Trophoblast cell (in vitro differentiated cells and primary cell): ENCODE measurements around the gene TMEM114.

ENCODE experiments used
- DNase-seq, 2 donors: peaks; one replicate each; pipeline ENCODE4 v3.0.0-alpha.2; 2016
- H2AFZ ChIP-seq: 2 replicates; pipeline ENCODE4 v1.6.1; 2013; ENCODE audit warnings: low read length, moderate library complexity, mild to moderate bottlenecking; ENCODE audit not compliant: insufficient read depth, poor library complexity
- H2AK5ac ChIP-seq: 2 replicates; pipeline ENCODE4 v1.6.1; 2013; ENCODE audit warnings: mild to moderate bottlenecking, low read length
- H2BK120ac ChIP-seq: 2 replicates; pipeline ENCODE4 v1.6.1; 2013; ENCODE audit warnings: low read length, mild to moderate bottlenecking, moderate library complexity; ENCODE audit not compliant: insufficient read depth, poor library complexity
- H2BK12ac ChIP-seq: 2 replicates; pipeline ENCODE4 v1.6.1; 2013; ENCODE audit warnings: mild to moderate bottlenecking, low read length, moderate library complexity
- H2BK5ac ChIP-seq: 2 replicates; pipeline ENCODE4 v1.6.1; 2013; ENCODE audit warnings: low read length, low read depth, moderate library complexity, mild to moderate bottlenecking; ENCODE audit not compliant: poor library complexity
- H3K14ac ChIP-seq: 2 replicates; pipeline ENCODE4 v1.6.1; 2013; ENCODE audit warnings: mild to moderate bottlenecking, low read length
- H3K18ac ChIP-seq: 2 replicates; pipeline ENCODE4 v1.6.1; 2013; ENCODE audit warnings: mild to moderate bottlenecking, low read length
- H3K23ac ChIP-seq: 2 replicates; pipeline ENCODE4 v1.6.1; 2013; ENCODE audit warnings: low read length
- H3K27ac ChIP-seq: 2 replicates; pipeline ENCODE4 v1.5.1; 2013; ENCODE audit warnings: low read depth, mild to moderate bottlenecking, inconsistent platforms, low read length, moderate library complexity
- H3K27me3 ChIP-seq: 2 replicates; pipeline ENCODE4 v1.6.1; 2013; ENCODE audit warnings: inconsistent platforms, mild to moderate bottlenecking, low read length, moderate library complexity; ENCODE audit not compliant: insufficient read depth
- H3K36me3 ChIP-seq, 2 experiments: 1 replicate in 1 of 2; 2 replicates in 1 of 2; pipeline ENCODE4 v1.6.1; 2013; ENCODE audit warnings: low read length in 2 of 2, mild to moderate bottlenecking in 2 of 2, moderate library complexity in 1 of 2; ENCODE audit not compliant: insufficient read depth in 2 of 2, control insufficient read depth in 1 of 2
- H3K4ac ChIP-seq: 2 replicates; pipeline ENCODE4 v1.6.1; 2013; ENCODE audit warnings: low read depth, mild to moderate bottlenecking, low read length, moderate library complexity
- H3K4me1 ChIP-seq, 2 experiments: 1 replicate in 1 of 2; 2 replicates in 1 of 2; pipeline ENCODE4 v1.6.1; 2013; ENCODE audit warnings: low read length in 2 of 2, mild to moderate bottlenecking in 2 of 2, moderate library complexity in 1 of 2; ENCODE audit not compliant: insufficient read depth in 2 of 2, control insufficient read depth in 1 of 2
- H3K4me2 ChIP-seq: 2 replicates; pipeline ENCODE4 v1.6.1; 2013; ENCODE audit warnings: inconsistent platforms, mild to moderate bottlenecking, low read length, moderate library complexity
- H3K4me3 ChIP-seq: 2 replicates; pipeline ENCODE4 v1.5.1; 2013; ENCODE audit warnings: mild to moderate bottlenecking, low read depth, low read length, inconsistent platforms
- H3K79me1 ChIP-seq: one replicate; pipeline ENCODE4 v1.6.1; 2013; ENCODE audit warnings: low read length
- H3K79me2 ChIP-seq: 2 replicates; pipeline ENCODE4 v1.6.1; 2013; ENCODE audit warnings: low read length, mild to moderate bottlenecking; ENCODE audit not compliant: control insufficient read depth, insufficient read depth, poor library complexity
- H3K9ac ChIP-seq: 2 replicates; pipeline ENCODE4 v1.6.1; 2013; ENCODE audit warnings: mild to moderate bottlenecking, low read length
- H3K9me3 ChIP-seq: 2 replicates; pipeline ENCODE4 v1.6.1; 2013; ENCODE audit warnings: low read depth, mild to moderate bottlenecking, control low read depth, inconsistent platforms, low read length; ENCODE audit not compliant: insufficient read depth
- H4K12ac ChIP-seq: 2 replicates; pipeline ENCODE4 v1.6.1; 2013; ENCODE audit warnings: low read depth, mild to moderate bottlenecking, low read length, moderate library complexity
- H4K8ac ChIP-seq: 2 replicates; pipeline ENCODE4 v1.6.1; 2013; ENCODE audit warnings: low read depth, mild to moderate bottlenecking, low read length, moderate library complexity
- H4K91ac ChIP-seq: one replicate; pipeline ENCODE4 v1.6.1; 2013; ENCODE audit warnings: low read depth, mild to moderate bottlenecking, low read length, moderate library complexity
- WGBS: extraction: QIAGEN DNeasy Blood & Tissue Kit; methylation state at CpG from one replicate; pipeline ENCODE4 v1.1.7; 2013; ENCODE audit warnings: missing lambda C conversion rate; ENCODE audit not compliant: insufficient read length, insufficient coverage; ENCODE audit errors: extremely low coverage; 5-methylcytosine and 5-hydroxymethylcytosine counted together

Gene TMEM114

DNA sequence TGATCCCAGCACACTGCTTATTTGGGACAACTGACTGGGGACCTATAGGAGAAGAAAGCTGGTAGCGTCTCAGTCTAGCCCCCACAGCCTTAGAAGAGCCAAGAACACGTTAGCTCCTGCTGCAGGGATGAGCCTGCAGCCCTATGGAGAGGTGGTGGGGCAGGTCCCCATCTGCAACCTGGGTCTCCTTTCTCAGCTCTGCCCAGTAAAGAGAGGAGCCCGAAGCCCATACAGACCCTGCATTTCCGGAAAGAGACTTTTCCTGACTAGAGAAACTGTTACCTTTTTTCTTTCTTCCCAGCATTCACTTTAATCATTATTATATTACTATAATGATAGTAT lies 32.0 kb upstream of the TMEM114 start:
- Histone ChIP-seq H3K9me3 (no peaks in the 10 kb centered on the region), H3K14ac (peak overlapping the region; percentile 96), H4K91ac (no peak overlapping the region), H2BK5ac (no peak overlapping the region), H3K4me1 (peaks cover 0 to 3% of the 10 kb centered on the region in 2 experiments), H3K27me3 (no peaks in the 10 kb centered on the region), H2BK12ac (no peak overlapping the region), H3K9ac (peak overlapping the region; percentile 95), H3K36me3 (peaks cover 17 to 21% of the 10 kb centered on the region in 2 experiments), H4K8ac (peak overlapping the region; percentile 99), H3K23ac (peak overlapping the region; percentile 62), H3K79me2 (peaks cover 8% of the 10 kb centered on the region), H3K4ac (peak overlapping the region; percentile 80), H4K12ac (peak overlapping the region; percentile 93), H3K18ac (peak overlapping the region; percentile 4), H3K4me3 (peak overlapping the region; percentile 77), H3K79me1 (peaks cover 6% of the 10 kb centered on the region), H2AK5ac (no peak overlapping the region), H2AFZ (no peak overlapping the region), H2BK120ac (no peak overlapping the region), H3K4me2 (peak overlapping the region; percentile 100), H3K27ac (no peak overlapping the region)
- DNase-seq = no peak
- no CpG with 5 or more reads among the region's 4 CpGs for WGBS

DNA sequence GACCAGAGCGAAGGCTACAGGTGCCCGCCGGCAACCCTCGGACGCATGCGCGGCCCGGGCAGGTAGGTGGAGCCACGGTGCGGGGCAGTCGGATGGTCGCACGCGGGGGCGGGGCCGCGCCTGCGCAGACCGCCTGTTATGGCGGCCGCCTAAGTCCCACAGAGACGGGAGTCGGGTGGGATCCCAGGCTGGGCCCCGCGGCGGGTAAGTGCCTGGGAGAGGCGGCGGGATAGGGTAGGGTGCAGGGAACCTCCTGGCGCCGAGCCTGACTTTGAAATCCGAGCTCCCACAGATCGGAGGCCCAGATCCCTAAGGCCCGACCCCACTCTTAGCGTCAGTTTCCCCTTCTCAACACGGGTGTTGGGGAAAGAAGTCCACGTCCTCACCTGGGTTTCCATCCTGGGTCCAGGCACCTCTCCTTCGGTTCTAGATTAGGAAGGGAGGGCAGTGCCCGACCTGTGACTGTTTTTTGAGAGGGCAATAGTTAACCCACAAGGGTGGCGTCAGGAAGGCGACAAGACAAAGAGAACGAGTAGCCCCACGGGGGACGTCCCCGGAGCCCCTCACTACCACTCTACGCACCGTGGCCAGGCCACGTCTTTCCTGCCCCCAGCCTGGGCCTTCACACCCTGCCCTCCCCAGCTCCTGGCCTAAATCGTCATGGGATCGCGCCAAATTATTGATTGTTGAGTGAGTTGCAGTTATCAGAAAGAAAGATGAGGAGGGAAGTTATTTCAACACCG lies 31.4 kb upstream of the TMEM114 start, which contains the start of gene METTL22:
METTL22 (plus strand) TSS at position 127 of the 743 bp plus-strand sequence. CDS start 3,968 bp downstream, outside the sequence.
- Histone ChIP-seq H3K79me1 (peaks cover 6% of the 10 kb centered on the region), H3K27ac (no peak within 1 kb of the TSS), H3K27me3 (no peaks in the 10 kb centered on the region), H2BK5ac (peak within 1 kb of the TSS; percentile 88), H2BK120ac (peak within 1 kb of the TSS; percentile 89), H2AK5ac (peak within 1 kb of the TSS; percentile 34), H3K36me3 (peaks cover 12 to 16% of the 10 kb centered on the region in 2 experiments), H4K12ac (peak within 1 kb of the TSS; percentile 93), H3K18ac (peak within 1 kb of the TSS; percentile 96), H3K79me2 (peaks cover 8% of the 10 kb centered on the region), H3K4me3 (peak within 1 kb of the TSS; percentile 77), H3K4me1 (peaks cover 0 to 3% of the 10 kb centered on the region in 2 experiments), H4K8ac (peak within 1 kb of the TSS; percentile 99), H3K23ac (peak within 1 kb of the TSS; percentile 62), H3K4me2 (peak within 1 kb of the TSS; percentile 100), H4K91ac (peak within 1 kb of the TSS; percentile 87), H2BK12ac (no peak within 1 kb of the TSS), H3K9ac (peak within 1 kb of the TSS; percentile 95), H3K4ac (peak within 1 kb of the TSS; percentile 80), H3K14ac (peak within 1 kb of the TSS; percentile 96), H2AFZ (peak within 1 kb of the TSS; percentile 88), H3K9me3 (no peaks in the 10 kb centered on the region)
- DNase-seq = peak; percentile 92 to 95
- WGBS = no CpG with 5 or more reads among the region's 51 CpGs

DNA sequence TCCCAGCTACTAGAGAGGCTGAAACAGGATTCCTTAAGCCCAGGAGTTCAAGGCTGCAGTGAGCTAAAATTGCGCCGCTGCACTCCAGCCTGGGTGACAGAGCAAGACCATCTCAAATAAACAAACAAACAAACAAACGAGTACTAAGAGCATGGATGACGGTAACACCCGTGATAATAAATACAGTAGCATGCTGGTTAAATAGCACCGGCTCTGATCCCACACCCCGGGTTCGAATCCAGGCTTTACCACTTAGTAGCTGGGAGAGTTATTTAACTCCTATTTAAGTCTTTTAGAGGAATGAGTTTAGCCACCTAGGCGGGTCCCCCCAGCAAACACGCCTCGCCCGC lies 30.9 kb upstream of the TMEM114 start:
- Histone ChIP-seq H3K9ac (no peak overlapping the region), H3K14ac (no peak overlapping the region), H2BK5ac (no peak overlapping the region), H3K4me3 (peak overlapping the region; percentile 77), H3K23ac (no peak overlapping the region), H2AK5ac (no peak overlapping the region), H3K27ac (no peak overlapping the region), H2AFZ (peak overlapping the region; percentile 17), H2BK120ac (no peak overlapping the region), H3K9me3 (no peaks in the 10 kb centered on the region), H2BK12ac (no peak overlapping the region), H4K91ac (no peak overlapping the region), H3K4me2 (peak overlapping the region; percentile 61), H3K79me1 (peaks cover 6% of the 10 kb centered on the region), H4K8ac (peak overlapping the region; percentile 12), H3K27me3 (no peaks in the 10 kb centered on the region), H4K12ac (no peak overlapping the region), H3K79me2 (peaks cover 8% of the 10 kb centered on the region), H3K4me1 (peaks cover 0 to 3% of the 10 kb centered on the region in 2 experiments), H3K4ac (no peak overlapping the region), H3K36me3 (peaks cover 10 to 11% of the 10 kb centered on the region in 2 experiments), H3K18ac (no peak overlapping the region)
- no CpG with 5 or more reads among the region's 12 CpGs for WGBS
- no peak for DNase-seq

DNA sequence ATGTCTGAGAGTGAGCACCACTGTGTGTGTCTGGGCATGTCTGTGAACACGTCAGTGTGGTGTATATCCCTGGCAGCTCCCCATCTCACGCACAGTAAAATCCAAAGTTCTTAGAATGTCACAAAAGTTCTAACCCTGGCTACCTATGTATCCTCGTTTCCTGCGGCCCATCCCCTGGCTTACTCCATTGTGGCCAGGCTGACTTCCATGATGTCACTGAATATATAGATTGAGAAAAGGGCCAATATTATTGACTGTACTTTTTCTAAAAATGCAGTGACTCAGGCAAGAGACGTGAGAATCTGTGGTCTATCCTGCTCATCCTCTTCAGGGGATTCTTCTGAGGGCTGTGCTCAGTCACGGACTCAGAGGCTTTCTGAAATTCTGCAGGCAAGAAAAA lies 30.2 kb upstream of the TMEM114 start:
- H3K4me2 ChIP-seq = no peak overlapping the region
- H3K36me3 ChIP-seq = peaks cover 5% of the 10 kb centered on the region in 2 experiments
- H3K27ac ChIP-seq = no peak overlapping the region
- no peaks in the 10 kb centered on the region for H3K9me3 ChIP-seq
- no peak overlapping the region for H3K4ac ChIP-seq
- H3K18ac ChIP-seq = no peak overlapping the region
- H2BK5ac ChIP-seq = no peak overlapping the region
- no peaks in the 10 kb centered on the region for H3K27me3 ChIP-seq
- no peak overlapping the region for H4K91ac ChIP-seq
- no peak overlapping the region for H3K9ac ChIP-seq
- H2AK5ac ChIP-seq = no peak overlapping the region
- no peak overlapping the region for H4K12ac ChIP-seq
- H3K4me3 ChIP-seq = no peak overlapping the region
- WGBS = no CpG with 5 or more reads among the region's 6 CpGs
- no peak overlapping the region for H2AFZ ChIP-seq
- H3K79me1 ChIP-seq = peaks cover 6% of the 10 kb centered on the region
- DNase-seq = no peak
- H3K23ac ChIP-seq = no peak overlapping the region
- no peak overlapping the region for H2BK12ac ChIP-seq
- no peak overlapping the region for H3K14ac ChIP-seq
- no peak overlapping the region for H2BK120ac ChIP-seq
- peaks cover 8% of the 10 kb centered on the region for H3K79me2 ChIP-seq
- no peak overlapping the region for H4K8ac ChIP-seq
- H3K4me1 ChIP-seq = peaks cover 0 to 3% of the 10 kb centered on the region in 2 experiments
